K562 (cell line): ENCODE results near the gene PIK3R2. TPM values are rescaled to one million over a fixed set of nuclear protein-coding genes. Genes with fewer than 3 reads are reported as not detected.
A peak's percentile ranks its signal among the peaks of the same experiment; 100 is the strongest.

Experiments used
- ARID4B ChIP-seq: sonication (generic); formaldehyde crosslinking; IDR thresholded peaks from 2 replicates; pipeline ENCODE4 v1.8.0; 2022; ENCODE audit warnings: mild to moderate bottlenecking, missing genetic modification reagents
- ARNT ChIP-seq, 2 experiments: fragments of 450-650 bp; IDR thresholded peaks; 2 replicates each; pipeline ENCODE4 v1.6.1; 2016; ENCODE audit warnings: mild to moderate bottlenecking in 1 of 2
- BRCA1 ChIP-seq, 2 experiments: fragments of 450-650 bp in 1 of 2; sonication (generic) in 1 of 2; formaldehyde crosslinking in 1 of 2; IDR thresholded peaks; 2 replicates each; pipeline versions ENCODE4 v1.5.0 to v1.6.1; 2017 to 2020; ENCODE audit warnings: mild to moderate bottlenecking in 1 of 2, missing genetic modification reagents in 1 of 2
- CHCHD3 ChIP-seq: fragments of 250-450 bp; sonication (Bioruptor Pico); IDR thresholded peaks from 2 replicates; pipeline ENCODE4 v2.1.2; 2022; ENCODE audit warnings: mild to moderate bottlenecking
- CREB5 ChIP-seq: fragments of 250-450 bp; sonication (Bioruptor Pico); IDR thresholded peaks from 2 replicates; pipeline ENCODE4 v1.5.0; 2020; ENCODE audit warnings: mild to moderate bottlenecking
- FIP1L1 ChIP-seq: fragments of 200-400 bp; formaldehyde crosslinking; IDR thresholded peaks from 2 replicates; pipeline ENCODE4 v1.6.1; 2018; ENCODE audit warnings: mild to moderate bottlenecking, low read depth, low read length; ENCODE audit not compliant: poor library complexity, severe bottlenecking
- FOXM1 ChIP-seq, 2 experiments: fragments of 450-650 bp in 1 of 2; sonication (generic) in 1 of 2; formaldehyde crosslinking in 1 of 2; IDR thresholded peaks; 2 replicates each; pipeline versions ENCODE4 v1.6.1 to v1.9.0; 2017 to 2022; ENCODE audit warnings: low read depth in 2 of 2, mild to moderate bottlenecking in 2 of 2, missing genetic modification reagents in 1 of 2, moderate library complexity in 1 of 2
- HDAC2 ChIP-seq: fragments of 450-650 bp; IDR thresholded peaks from 2 replicates; pipeline ENCODE4 v1.6.1; 2016; ENCODE audit warnings: mild to moderate bottlenecking
- KDM2B ChIP-seq: fragments of 250-450 bp; sonication (Bioruptor Pico); IDR thresholded peaks from 2 replicates; pipeline ENCODE4 v1.8.0; 2021; ENCODE audit warnings: mild to moderate bottlenecking, moderate library complexity
- LARP7 ChIP-seq: fragments of 450-650 bp; IDR thresholded peaks from 2 replicates; pipeline ENCODE4 v1.6.1; 2016
- MEF2A ChIP-seq: IDR thresholded peaks from 2 replicates; pipeline ENCODE4 v1.6.1; 2011; ENCODE audit warnings: low read depth, mild to moderate bottlenecking, low read length, moderate library complexity; ENCODE audit not compliant: control insufficient read depth
- MEF2D ChIP-seq: conservative IDR thresholded peaks from 2 replicates; pipeline ENCODE4 v1.6.1; 2016; ENCODE audit warnings: low read depth, missing genetic modification characterization, missing compliant biosample characterization
- NCOA6 ChIP-seq: fragments of 450-650 bp; IDR thresholded peaks from 2 replicates; pipeline ENCODE4 v1.6.1; 2017; ENCODE audit warnings: mild to moderate bottlenecking
- PHB2 ChIP-seq: fragments of 450-650 bp; IDR thresholded peaks from 2 replicates; pipeline ENCODE4 v1.6.1; 2017; ENCODE audit warnings: low read depth
- SNIP1 ChIP-seq: fragments of 450-650 bp; IDR thresholded peaks from 2 replicates; pipeline ENCODE4 v1.7.1; 2017; ENCODE audit warnings: low read depth, mild to moderate bottlenecking
- ZBED1 ChIP-seq: IDR thresholded peaks from 2 replicates; pipeline ENCODE4 v1.6.1; 2014
- ZNF174 ChIP-seq: fragments of 250-450 bp; sonication (Bioruptor Pico); IDR thresholded peaks from 2 replicates; pipeline ENCODE4 v1.4.0; 2020; ENCODE audit warnings: mild to moderate bottlenecking
- ZNF512 ChIP-seq: IDR thresholded peaks from 2 replicates; pipeline ENCODE4 v1.6.1; 2016; ENCODE audit warnings: missing genetic modification characterization, missing compliant biosample characterization
- ZNF589 ChIP-seq: fragments of 200-800 bp; sonication (Bioruptor generic); IDR thresholded peaks from 2 replicates; pipeline ENCODE4 v1.6.1; 2016; ENCODE audit warnings: low read depth, missing genetic modification characterization, missing compliant biosample characterization
- ZNF740 ChIP-seq, 3 experiments: fragments of 200-800 bp in 1 of 3; sonication (Bioruptor generic) in 1 of 3; sonication (generic) in 1 of 3; formaldehyde crosslinking in 1 of 3; IDR thresholded peaks; 2 replicates each; pipeline versions ENCODE4 v1.6.1 to v1.8.0; 2016 to 2022; ENCODE audit warnings: mild to moderate bottlenecking in 2 of 3, missing compliant biosample characterization in 2 of 3, missing genetic modification characterization in 2 of 3, missing genetic modification reagents in 1 of 3
- polyA plus RNA-seq, 8 experiments: library from polyadenylated mRNA; depleted of rRNA in 4 of 8; stranded (reverse) in 5 of 8; unstranded in 3 of 8; fragments of >200 nt; fragmentation: Nextera tagmentation in 2 of 8; fragmentation: Illumina TruSeq in 1 of 8; extraction: Ambion mirVana in 2 of 8; extraction: Trizol in 1 of 8; gene quantifications; 2 replicates each; pipeline versions ENCODE4 v1.2.1 to v1.2.3, GENCODE V29; 2011 to 2014; ENCODE audit warnings: inconsistent platforms in 1 of 8, missing spikeins in 1 of 8
- total RNA-seq, 7 experiments: library from RNA; depleted of rRNA in 6 of 7; stranded (reverse); fragments of >200 nt in 6 of 7; fragmentation: Illumina TruSeq in 2 of 7; extraction: Trizol in 2 of 7; gene quantifications; 2 replicates each; pipeline versions ENCODE4 v1.2.1 to v1.2.3, GENCODE V29; 2011 to 2021; ENCODE audit warnings: low replicate concordance in 1 of 7

PIK3R2 gene
- total and polyA plus RNA-seq, 9 of the 15 experiments (the other 6 are each of a cell fraction or from before 2014, with no cell fraction given) = 0.39 to 37.9 (median 5.3) TPM

- TF ChIP-seq ZNF174 (no peak), ZNF512 (tag) (no peak), SNIP1 (no peak), CHCHD3 (no peak), ARID4B (CRISPR knock-in tag) (no peak; the same call in 1 of the 2 replicates), NCOA6 (no peak), PHB2 (no peak), ARNT (IDR thresholded peaks at IDR 0.05) (peak in 1 of 2 experiments; percentile 79; a peak in 2 of 4 replicates), LARP7 (no peak), CREB5 (no peak), HDAC2 (peak; percentile 49), MEF2A (no peak), BRCA1 (IDR thresholded peaks at IDR 0.05) (no peak), BRCA1 (CRISPR knock-in tag; IDR thresholded peaks at IDR 0.05) (no peak), KDM2B (no peak), ZNF589 (no peak), FIP1L1 (no peak), MEF2D (tag) (no peak), FOXM1 (IDR thresholded peaks at IDR 0.05; ENCODE audit: low read depth) (no peak), FOXM1 (CRISPR knock-in tag; IDR thresholded peaks at IDR 0.05; ENCODE audit: low read depth) (no peak), ZBED1 (no peak), ZNF740 (CRISPR knock-in tag; IDR thresholded peaks at IDR 0.05) (no peak), ZNF740 (tag; IDR thresholded peaks at IDR 0.05) (no peak)
Observed at GRCh38 chr19:18152442-18152816, 534 bp upstream of the PIK3R2 start (continued).
